Natural killer cell (primary cell): ENCODE results near the gene COL5A1. TPM values are rescaled to one million over a fixed set of nuclear protein-coding genes. Genes with fewer than 3 reads are reported as not detected.

Source experiments
- ATAC-seq, 3 donors: fragments of 150-1000 bp in 2 of 3; fragments of 200-7000 bp in 1 of 3; cut with Tn5 transposase; 1 replicate in 1 of 3; 2 replicates in 2 of 3; pipeline ENCODE4 v1.10.0; 2021; ENCODE audit warnings: mild to moderate bottlenecking in 2 of 3, moderate library complexity in 2 of 3
- DNase-seq, 2 donors: peaks; one replicate each; pipeline versions ENCODE4 v3.0.0 to v3.0.0-alpha.2; 2013 to 2021; ENCODE audit warnings: mixed read lengths in 1 of 2
- H3K27ac ChIP-seq: one replicate; pipeline ENCODE4 v1.5.1; 2013; ENCODE audit warnings: mild to moderate bottlenecking, low read length
- H3K27me3 ChIP-seq: one replicate; pipeline ENCODE4 v1.6.1; 2013; ENCODE audit warnings: low read length; ENCODE audit not compliant: control insufficient read depth, insufficient read depth
- H3K36me3 ChIP-seq: one replicate; pipeline ENCODE4 v1.6.1; 2013; ENCODE audit warnings: low read length; ENCODE audit not compliant: control insufficient read depth, insufficient read depth
- H3K4me1 ChIP-seq: one replicate; pipeline ENCODE4 v1.6.1; 2013; ENCODE audit warnings: low read length; ENCODE audit not compliant: control insufficient read depth, insufficient read depth
- H3K4me3 ChIP-seq: one replicate; pipeline ENCODE4 v1.5.1; 2013; ENCODE audit warnings: low read length
- H3K9me3 ChIP-seq: one replicate; pipeline ENCODE4 v1.6.1; 2013; ENCODE audit warnings: low read length; ENCODE audit not compliant: control insufficient read depth, insufficient read depth
- H3K27ac Mint-ChIP-seq, 2 donors: one replicate each; pipeline ENCODE4 v1.8.0; 2022; ENCODE audit warnings: mild to moderate bottlenecking in 2 of 2, mixed read lengths in 2 of 2, moderate library complexity in 1 of 2
- H3K27me3 Mint-ChIP-seq, 2 donors: one replicate each; pipeline ENCODE4 v1.8.0; 2022; ENCODE audit warnings: low read depth in 2 of 2, mixed read lengths in 2 of 2
- H3K36me3 Mint-ChIP-seq: one replicate; pipeline ENCODE4 v1.8.0; 2022; ENCODE audit warnings: mixed read lengths
- H3K4me1 Mint-ChIP-seq, 2 donors: one replicate each; pipeline ENCODE4 v1.8.0; 2022; ENCODE audit warnings: mixed read lengths in 2 of 2
- H3K4me3 Mint-ChIP-seq: one replicate; pipeline ENCODE4 v1.8.0; 2022; ENCODE audit warnings: mild to moderate bottlenecking, moderate library complexity, mixed read lengths
- H3K9me3 Mint-ChIP-seq, 2 donors: one replicate each; pipeline ENCODE4 v1.8.0; 2022; ENCODE audit warnings: mixed read lengths in 2 of 2
- CTCF ChIP-seq: fragments of 200-600 bp; IDR thresholded peaks from one replicate; pipeline ENCODE4 v1.8.0; 2022; ENCODE audit warnings: antibody characterized with exemption
- WGBS: methylation state at CpG from one replicate; pipeline ENCODE4 v1.1.7; 2013; ENCODE audit warnings: missing lambda C conversion rate; ENCODE audit not compliant: insufficient coverage; 5-methylcytosine and 5-hydroxymethylcytosine counted together
- intact Hi-C: fragments of 100-400 bp; cut with micrococcal nuclease; formaldehyde crosslinking; loops from one replicate; pipeline ENCODE4 v1.14.2; 2022
- total RNA-seq, 4 donors: library from RNA; stranded (reverse); fragments of 120-200 nt in 1 of 4; gene quantifications; one replicate each; pipeline versions ENCODE4 v1.2.3 to v1.2.4, GENCODE V29; 2013 to 2022

The COL5A1 gene
- total RNA-seq, 3 donors from 2014 or later (not counting 1 experiment from before 2014, with no cell fraction given): 0.11 to 0.28 (median 0.23) TPM

- no peak overlapping the region for H3K27ac Mint-ChIP-seq
- Histone ChIP-seq H3K36me3 (no peaks in the 10 kb centered on the region), H3K4me1 (no peaks in the 10 kb centered on the region), H3K9me3 (no peaks in the 10 kb centered on the region), H3K27ac (no peak overlapping the region), H3K4me3 (no peak overlapping the region), H3K27me3 (no peaks in the 10 kb centered on the region)
- no peak for ATAC-seq
- intact Hi-C loops: no loop called here
- DNase-seq: no peak
- H3K27me3 Mint-ChIP-seq: no peaks in the 10 kb centered on the region
- H3K36me3 Mint-ChIP-seq: no peaks in the 10 kb centered on the region
- 89% methylated on average over 14 of the region's 14 CpGs for WGBS
- no peaks in the 10 kb centered on the region for H3K9me3 Mint-ChIP-seq
- H3K4me3 Mint-ChIP-seq: no peak overlapping the region
- no peaks in the 10 kb centered on the region for H3K4me1 Mint-ChIP-seq
- no peak for TF ChIP-seq CTCF
These were observed 17.4 kb upstream of the COL5A1 start for GRCh38 chr9:134624137-134624591.

- Mint-ChIP-seq H3K4me3 (no peak overlapping the region), H3K9me3 (no peaks in the 10 kb centered on the region), H3K27me3 (no peaks in the 10 kb centered on the region), H3K4me1 (no peaks in the 10 kb centered on the region), H3K36me3 (no peaks in the 10 kb centered on the region), H3K27ac (no peak overlapping the region)
- ATAC-seq (no peak), DNase-seq (no peak)
- H3K27me3 ChIP-seq: no peaks in the 10 kb centered on the region
- H3K4me3 ChIP-seq: no peak overlapping the region
- H3K36me3 ChIP-seq: no peaks in the 10 kb centered on the region
- intact Hi-C loops: no loop called here
- no peak for TF ChIP-seq CTCF
- H3K4me1 ChIP-seq: no peaks in the 10 kb centered on the region
- H3K27ac ChIP-seq: no peak overlapping the region
- WGBS: 85% methylated on average over 6 of the region's 7 CpGs
- no peaks in the 10 kb centered on the region for H3K9me3 ChIP-seq
These were observed 16.9 kb upstream of the COL5A1 start for GRCh38 chr9:134624621-134625181.

- no peak overlapping the region for H3K27ac Mint-ChIP-seq
- TF ChIP-seq CTCF: no peak
- Histone ChIP-seq H3K36me3 (no peaks in the 10 kb centered on the region), H3K9me3 (no peaks in the 10 kb centered on the region), H3K4me1 (no peaks in the 10 kb centered on the region), H3K27ac (no peak overlapping the region), H3K4me3 (no peak overlapping the region), H3K27me3 (no peaks in the 10 kb centered on the region)
- ATAC-seq (no peak), DNase-seq (no peak)
- H3K4me1 Mint-ChIP-seq: no peaks in the 10 kb centered on the region
- no peak overlapping the region for H3K4me3 Mint-ChIP-seq
- 86% methylated on average over 22 of the region's 22 CpGs for WGBS
- no peaks in the 10 kb centered on the region for H3K9me3 Mint-ChIP-seq
- no peaks in the 10 kb centered on the region for H3K27me3 Mint-ChIP-seq
- intact Hi-C loops: no loop called here
- H3K36me3 Mint-ChIP-seq: no peaks in the 10 kb centered on the region
These were observed 16.1 kb upstream of the COL5A1 start for GRCh38 chr9:134625361-134626068.

- Mint-ChIP-seq H3K4me3 (no peak overlapping the region), H3K9me3 (no peaks in the 10 kb centered on the region), H3K27me3 (no peaks in the 10 kb centered on the region), H3K36me3 (no peaks in the 10 kb centered on the region), H3K27ac (no peak overlapping the region), H3K4me1 (no peaks in the 10 kb centered on the region)
- Histone ChIP-seq H3K27me3 (no peaks in the 10 kb centered on the region), H3K27ac (no peak overlapping the region), H3K4me1 (no peaks in the 10 kb centered on the region), H3K9me3 (no peaks in the 10 kb centered on the region), H3K4me3 (no peak overlapping the region), H3K36me3 (no peaks in the 10 kb centered on the region)
- ATAC-seq (no peak), DNase-seq (no peak)
- 90% methylated on average over 7 of the region's 7 CpGs for WGBS
- TF ChIP-seq CTCF: no peak
- intact Hi-C loops: no loop called here
These were observed 15.6 kb upstream of the COL5A1 start for GRCh38 chr9:134626069-134626423.
